Ammon's horn (tissue), 1 donor: ENCODE measurements around the gene CCDC194.
A peak's percentile ranks its signal among the peaks of the same experiment; 100 is the strongest.

ENCODE experiments used
- DNase-seq: peaks from one replicate; pipeline ENCODE4 v3.0.0-alpha.2; 2016; ENCODE audit warnings: low spot score

The CCDC194 gene, protein sequence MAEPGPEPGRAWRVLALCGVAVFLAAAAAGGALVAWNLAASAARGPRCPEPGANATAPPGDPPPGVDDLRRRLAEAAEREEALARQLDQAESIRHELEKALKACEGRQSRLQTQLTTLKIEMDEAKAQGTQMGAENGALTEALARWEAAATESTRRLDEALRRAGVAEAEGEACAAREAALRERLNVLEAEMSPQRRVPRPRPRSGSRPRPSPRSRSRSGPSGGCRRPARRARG

GRCh38 chr19:17393914-17394313 lies at the start of gene CCDC194:
TSS of gene CCDC194 (minus strand) at chr19:17394196. CDS start at chr19:17394158, 38 bp downstream.
- no peak for DNase-seq

GRCh38 chr19:17441241-17442021 lies 47.4 kb upstream of the CCDC194 start:
- no peak for DNase-seq

- DNase-seq = no peak
These were observed 42.9 kb upstream of the CCDC194 start for GRCh38 chr19:17436874-17437267.

GRCh38 chr19:17436094-17436873 lies 42.3 kb upstream of the CCDC194 start:
- no peak for DNase-seq

- DNase-seq = no peak
These were observed 41.2 kb upstream of the CCDC194 start for GRCh38 chr19:17435218-17435617.

DNA sequence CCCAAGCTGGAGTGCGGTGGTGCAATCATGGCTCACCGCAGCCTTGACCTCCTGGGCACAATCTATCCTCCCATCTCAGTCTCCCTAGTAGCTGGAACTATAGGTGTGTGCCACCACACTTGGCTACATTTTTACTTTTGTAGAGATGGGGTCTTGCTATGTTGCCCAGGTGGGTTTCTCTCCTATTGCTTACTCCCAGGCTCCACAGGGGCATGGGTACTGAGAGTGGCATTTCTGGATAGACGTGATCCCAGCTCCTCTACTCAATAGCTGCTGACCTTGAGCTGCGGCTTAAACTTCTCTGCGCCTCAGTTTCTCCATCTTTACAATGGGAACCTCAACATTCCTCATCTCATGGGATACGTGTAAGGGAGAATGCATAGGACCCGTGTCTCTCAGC lies 37.4 kb upstream of the CCDC194 start:
- DNase-seq = no peak

- no peak for DNase-seq
These were observed 35.7 kb upstream of the CCDC194 start for GRCh38 chr19:17429641-17430113.

GRCh38 chr19:17424743-17425365 lies 30.9 kb upstream of the CCDC194 start:
- DNase-seq = peak; percentile 37

- no peak for DNase-seq
These were observed 29.6 kb upstream of the CCDC194 start for GRCh38 chr19:17423429-17424208.

DNA sequence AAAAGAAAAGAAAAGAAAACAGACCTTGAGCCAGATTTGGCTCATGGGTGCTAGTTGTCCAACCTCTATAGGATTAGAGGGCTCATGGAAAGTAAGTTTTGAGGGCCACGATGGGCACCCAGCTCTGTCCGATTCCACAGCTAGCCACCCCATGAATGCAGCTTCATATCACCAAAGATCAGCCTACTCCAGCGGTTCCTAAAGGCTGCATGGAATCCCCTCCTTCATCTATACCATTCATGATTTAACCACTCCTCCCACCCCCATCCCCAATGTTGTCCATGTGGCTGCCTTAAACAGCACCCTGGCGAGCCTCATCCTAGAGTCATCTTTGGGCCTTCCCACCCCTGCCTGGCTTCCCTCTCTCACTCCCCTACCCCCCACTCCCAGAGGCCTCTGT lies 27.9 kb upstream of the CCDC194 start:
- DNase-seq = no peak

DNA sequence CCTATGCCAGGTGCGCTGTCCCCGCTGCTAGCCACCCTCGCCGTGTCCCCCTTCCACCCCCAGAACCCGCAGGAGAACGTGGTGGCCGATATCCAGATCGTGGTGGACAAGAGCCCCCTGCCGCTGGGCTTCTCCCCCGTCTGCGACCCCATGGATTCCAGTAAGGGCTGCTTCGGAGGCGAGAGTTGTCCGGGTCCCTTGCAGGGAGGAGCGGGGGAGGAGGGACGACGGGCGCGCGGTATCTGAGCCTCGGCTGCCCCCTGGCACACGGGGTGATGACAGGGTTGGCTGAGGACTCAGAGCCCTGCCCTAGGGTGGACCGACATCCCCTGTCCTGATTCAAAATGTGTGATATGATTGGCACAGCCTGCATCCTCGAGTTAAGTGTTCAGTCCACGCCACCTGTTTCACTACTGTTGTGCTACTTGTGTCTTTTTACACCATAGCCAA lies 26.5 kb upstream of the CCDC194 start:
- DNase-seq = peak; percentile 29

GRCh38 chr19:17419621-17420474 lies 25.9 kb upstream of the CCDC194 start, which contains the start of gene MVB12A:
TSS of gene MVB12A (plus strand) at chr19:17420047. CDS start at chr19:17420136, 89 bp downstream.
- DNase-seq = peak; percentile 99

DNA sequence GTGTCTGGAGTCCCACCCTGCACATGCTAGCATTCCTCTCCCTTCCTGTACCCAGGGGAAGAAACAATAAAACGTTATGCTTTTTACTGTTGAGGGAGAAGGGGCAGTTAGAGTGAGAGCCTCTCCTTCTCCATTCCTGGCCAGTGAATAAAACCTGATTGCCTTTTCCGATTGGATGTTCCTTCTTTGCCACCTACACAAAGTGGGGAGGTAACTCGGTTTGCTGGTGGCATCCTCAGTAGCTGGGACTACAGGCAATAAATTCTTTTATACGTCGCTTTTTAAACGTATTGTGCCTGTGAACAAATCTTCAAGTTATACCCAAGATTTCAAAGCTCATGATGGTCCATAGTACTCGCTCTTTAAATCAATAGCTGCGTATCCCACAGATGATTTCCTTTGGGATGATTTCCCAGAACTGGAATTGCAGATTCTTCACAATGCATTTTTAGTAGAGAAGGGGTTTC lies 25.2 kb upstream of the CCDC194 start:
- no peak for DNase-seq

- DNase-seq = no peak
These were observed 24.7 kb upstream of the CCDC194 start for GRCh38 chr19:17418710-17419109.

- no peak for DNase-seq
These were observed 21.1 kb upstream of the CCDC194 start for GRCh38 chr19:17415121-17415520.

- no peak for DNase-seq
These were observed 20.1 kb upstream of the CCDC194 start for GRCh38 chr19:17414097-17414496.

DNA sequence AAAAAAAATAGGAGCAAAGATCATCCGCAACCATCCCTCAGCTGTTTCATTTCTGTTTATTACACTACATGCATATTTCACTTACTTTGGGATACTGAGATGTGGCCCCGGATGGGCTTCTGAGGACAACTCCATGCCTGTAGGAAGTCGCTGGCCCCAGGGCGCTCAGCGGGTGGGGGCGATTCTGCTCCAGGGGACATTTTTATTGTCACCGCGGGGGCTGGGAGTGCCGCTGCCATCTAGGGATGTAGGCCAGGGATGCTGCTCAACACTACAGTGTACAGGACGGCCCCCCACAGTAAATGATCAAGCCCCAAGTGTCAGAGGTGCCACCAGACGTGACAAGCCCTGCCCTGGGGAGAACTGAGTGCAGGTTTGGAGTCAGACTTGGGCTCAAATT lies 17.8 kb upstream of the CCDC194 start:
- no peak for DNase-seq

GRCh38 chr19:17409990-17410389 lies 16.0 kb upstream of the CCDC194 start:
- DNase-seq = no peak

GRCh38 chr19:17406887-17407196 lies 12.8 kb upstream of the CCDC194 start:
- no peak for DNase-seq
